H1 (cell line): ENCODE measurements around the gene GCH1. TPM values are rescaled to one million over a fixed set of nuclear protein-coding genes. Genes with fewer than 3 reads are reported as not detected.

Experiments used
- CTCF ChIA-PET: fragments of 300-600 bp; sonication (Branson Sonifier 250); formaldehyde crosslinking; loops from one replicate; lab custom pipeline; 2021; ENCODE audit not compliant: partially characterized antibody; lab: Charles Lee
- POLR2A ChIA-PET: fragments of 300-600 bp; sonication (Branson Sonifier 250); formaldehyde crosslinking; loops from one replicate; lab custom pipeline; 2021; ENCODE audit warnings: inconsistent platforms; ENCODE audit not compliant: partially characterized antibody; lab: Charles Lee
- DNase-seq, 2 experiments: peaks; one replicate each; pipeline versions ENCODE4 v3.0.0 to v3.0.0-alpha.2; 2010 to 2022; ENCODE audit warnings: low spot score in 2 of 2, low read depth in 1 of 2, mixed read lengths in 1 of 2
- FAIRE-seq: peaks from 2 replicates; lab custom pipeline; 2011; peaks lifted over from hg19 to GRCh38; lab: Jason Lieb, UNC
- H2AFZ ChIP-seq: 2 replicates; pipeline ENCODE4 v1.8.1; 2012; ENCODE audit warnings: low read length, inconsistent platforms
- H2AK5ac ChIP-seq: 2 replicates; pipeline ENCODE4 v1.6.1; 2013; ENCODE audit warnings: low read depth, low read length
- H2BK120ac ChIP-seq: replicated peaks from 2 replicates; pipeline ENCODE3; 2013; ENCODE audit warnings: low read depth, low read length, inconsistent platforms
- H2BK12ac ChIP-seq: 2 replicates; pipeline ENCODE4 v1.6.1; 2013; ENCODE audit warnings: low read depth, low read length
- H2BK15ac ChIP-seq: 2 replicates; pipeline ENCODE4 v1.6.1; 2013; ENCODE audit warnings: low read length
- H2BK20ac ChIP-seq: 2 replicates; pipeline ENCODE4 v1.6.1; 2013; ENCODE audit warnings: low read length
- H2BK5ac ChIP-seq: 2 replicates; pipeline ENCODE4 v1.6.1; 2013; ENCODE audit warnings: low read depth, low read length
- H3K14ac ChIP-seq: 2 replicates; pipeline ENCODE4 v1.6.1; 2013; ENCODE audit warnings: inconsistent platforms; ENCODE audit not compliant: insufficient read length
- H3K18ac ChIP-seq: 2 replicates; pipeline ENCODE4 v1.6.1; 2013; ENCODE audit warnings: low read length; ENCODE audit errors: extremely low read depth
- H3K23ac ChIP-seq: 2 replicates; pipeline ENCODE4 v1.6.1; 2013; ENCODE audit warnings: inconsistent platforms; ENCODE audit not compliant: insufficient read length
- H3K23me2 ChIP-seq: 2 replicates; pipeline ENCODE4 v1.6.1; 2013; ENCODE audit warnings: low read depth, low read length
- H3K27ac ChIP-seq: 2 replicates; pipeline ENCODE4 v1.6.1; 2011; ENCODE audit warnings: low read depth, low read length, inconsistent platforms
- H3K27me3 ChIP-seq, 4 experiments: replicated peaks in 1 of 4; 1 replicate in 1 of 4; 2 replicates in 3 of 4; pipeline versions ENCODE4 v1.6.1 to v1.8.1; 2011 to 2013; ENCODE audit warnings: low read length in 3 of 4, mild to moderate bottlenecking in 3 of 4, inconsistent platforms in 2 of 4, mixed read lengths in 2 of 4, moderate library complexity in 1 of 4; ENCODE audit not compliant: control insufficient read depth in 3 of 4, insufficient read depth in 3 of 4; ENCODE audit errors: extremely low read depth in 1 of 4
- H3K36me3 ChIP-seq, 4 experiments: 2 replicates each; pipeline versions ENCODE4 v1.6.1 to v1.8.1; 2011 to 2013; ENCODE audit warnings: mild to moderate bottlenecking in 4 of 4, low read length in 3 of 4, moderate library complexity in 2 of 4, control low read depth in 1 of 4, inconsistent platforms in 1 of 4; ENCODE audit not compliant: insufficient read depth in 4 of 4, control insufficient read depth in 2 of 4
- H3K4ac ChIP-seq: replicated peaks from 2 replicates; pipeline ENCODE3; 2013; ENCODE audit warnings: low read length, low read depth, mixed read lengths, inconsistent platforms; ENCODE audit not compliant: insufficient read length
- H3K4me1 ChIP-seq, 4 experiments: replicated peaks in 1 of 4; 1 replicate in 1 of 4; 2 replicates in 3 of 4; pipeline versions ENCODE4 v1.6.1 to v1.8.1; 2011 to 2013; ENCODE audit warnings: low read length in 3 of 4, inconsistent platforms in 2 of 4, mixed read lengths in 1 of 4; ENCODE audit not compliant: insufficient read depth in 4 of 4, control insufficient read depth in 3 of 4
- H3K4me2 ChIP-seq, 2 experiments: 2 replicates each; pipeline versions ENCODE4 v1.6.1 to v1.8.1; 2011 to 2013; ENCODE audit warnings: low read depth in 2 of 2, low read length in 2 of 2, control low read depth in 1 of 2, inconsistent platforms in 1 of 2, mild to moderate bottlenecking in 1 of 2; ENCODE audit not compliant: insufficient read depth in 1 of 2
- H3K4me3 ChIP-seq, 4 experiments: fragments of 200-600, 300-600 bp in 1 of 4; sonication (generic), shearing (Covaris generic), sonication (Bioruptor Twin) in 1 of 4; 2 replicates each; pipeline versions ENCODE4 v1.5.1 to v1.8.1; 2011 to 2016; ENCODE audit warnings: low read length in 4 of 4, low read depth in 3 of 4, control low read depth in 2 of 4, inconsistent platforms in 2 of 4, mild to moderate bottlenecking in 2 of 4, mixed read lengths in 1 of 4, moderate library complexity in 1 of 4; ENCODE audit not compliant: insufficient read depth in 2 of 4; ENCODE audit errors: extremely low read depth in 1 of 4
- H3K56ac ChIP-seq: replicated peaks from 2 replicates; pipeline ENCODE3; 2013; ENCODE audit warnings: low read depth, mild to moderate bottlenecking, mixed read lengths, low read length, inconsistent platforms; ENCODE audit not compliant: insufficient read length
- H3K79me1 ChIP-seq: 2 replicates; pipeline ENCODE4 v1.6.1; 2013; ENCODE audit warnings: low read depth, low read length, control low read depth
- H3K79me2 ChIP-seq, 2 experiments: 2 replicates each; pipeline versions ENCODE4 v1.6.1 to v1.8.1; 2012 to 2013; ENCODE audit warnings: low read length in 2 of 2, mild to moderate bottlenecking in 2 of 2, inconsistent platforms in 1 of 2; ENCODE audit not compliant: insufficient read depth in 2 of 2, control insufficient read depth in 1 of 2
- H3K9ac ChIP-seq, 4 experiments: replicated peaks in 1 of 4; 1 replicate in 1 of 4; 2 replicates in 3 of 4; pipeline versions ENCODE4 v1.6.1 to v1.8.1; 2011 to 2013; ENCODE audit warnings: low read depth in 3 of 4, low read length in 3 of 4, control low read depth in 2 of 4, mild to moderate bottlenecking in 2 of 4, moderate library complexity in 2 of 4, inconsistent platforms in 1 of 4; ENCODE audit errors: extremely low read depth in 1 of 4
- H3K9me3 ChIP-seq, 2 experiments: 2 replicates each; pipeline versions ENCODE4 v1.6.1 to v1.8.1; 2012 to 2013; ENCODE audit warnings: mild to moderate bottlenecking in 2 of 2, moderate library complexity in 2 of 2, control low read depth in 1 of 2, inconsistent platforms in 1 of 2, low read depth in 1 of 2, low read length in 1 of 2, mixed read lengths in 1 of 2; ENCODE audit not compliant: insufficient read depth in 2 of 2
- H4K20me1 ChIP-seq, 2 experiments: replicated peaks in 1 of 2; 2 replicates each; pipeline versions ENCODE3 to v1.8.1; 2011 to 2013; ENCODE audit warnings: inconsistent platforms in 2 of 2, low read length in 2 of 2, mild to moderate bottlenecking in 1 of 2; ENCODE audit not compliant: insufficient read depth in 2 of 2, control insufficient read depth in 1 of 2
- H4K5ac ChIP-seq: 2 replicates; pipeline ENCODE4 v1.6.1; 2013; ENCODE audit warnings: low read length, low read depth, mixed read lengths, inconsistent platforms; ENCODE audit not compliant: insufficient read length
- H4K8ac ChIP-seq: 2 replicates; pipeline ENCODE4 v1.8.0; 2013; ENCODE audit warnings: mild to moderate bottlenecking, moderate library complexity, low read length, inconsistent platforms; ENCODE audit not compliant: insufficient read depth; ENCODE audit errors: extremely low read depth
- H4K91ac ChIP-seq: replicated peaks from 2 replicates; pipeline ENCODE3; 2013; ENCODE audit warnings: low read length, mixed read lengths, inconsistent platforms; ENCODE audit not compliant: insufficient read length
- CTBP2 ChIP-seq: IDR thresholded peaks from 2 replicates; pipeline ENCODE4 v1.7.0; 2011; ENCODE audit warnings: borderline replicate concordance, mild to moderate bottlenecking, moderate library complexity, mixed read lengths, low read length; ENCODE audit not compliant: insufficient read depth, insufficient read length
- CTCF ChIP-seq, 3 experiments: IDR thresholded peaks; 1 replicate in 2 of 3; 2 replicates in 1 of 3; pipeline versions ENCODE4 v1.5.1 to v1.6.1; 2011; ENCODE audit warnings: low read length in 3 of 3, mild to moderate bottlenecking in 3 of 3, inconsistent platforms in 2 of 3, low read depth in 1 of 3, moderate library complexity in 1 of 3; ENCODE audit not compliant: insufficient read depth in 1 of 3; ENCODE audit errors: control extremely low read depth in 1 of 3
- E2F6 ChIP-seq: IDR thresholded peaks from 2 replicates; pipeline ENCODE4 v1.6.1; 2012; ENCODE audit warnings: inconsistent platforms
- EP300 ChIP-seq, 2 experiments: IDR thresholded peaks; 1 replicate in 1 of 2; 2 replicates in 1 of 2; pipeline ENCODE4 v1.6.1; 2011 to 2012; ENCODE audit warnings: low read depth in 2 of 2, low read length in 2 of 2, mild to moderate bottlenecking in 2 of 2, borderline replicate concordance in 1 of 2, inconsistent platforms in 1 of 2, moderate library complexity in 1 of 2
- JUN ChIP-seq: IDR thresholded peaks from 2 replicates; pipeline ENCODE4 v1.6.1; 2011; ENCODE audit warnings: low read depth, mild to moderate bottlenecking, improper control_type of control experiment, low read length
- MAFK ChIP-seq: IDR thresholded peaks from 2 replicates; pipeline ENCODE4 v1.6.1; 2012; ENCODE audit warnings: low read depth, mild to moderate bottlenecking, improper control_type of control experiment, low read length
- MAX ChIP-seq: IDR thresholded peaks from 2 replicates; pipeline ENCODE4 v1.6.1; 2012; ENCODE audit warnings: inconsistent platforms
- POLR2A ChIP-seq, 2 experiments: IDR thresholded peaks; 1 replicate in 1 of 2; 2 replicates in 1 of 2; pipeline ENCODE4 v1.6.1; 2011; ENCODE audit warnings: low read depth in 2 of 2, low read length in 2 of 2, mild to moderate bottlenecking in 2 of 2; ENCODE audit errors: control extremely low read depth in 1 of 2
- RAD21 ChIP-seq, 2 experiments: IDR thresholded peaks in 1 of 2; conservative IDR thresholded peaks in 1 of 2; 2 replicates each; pipeline ENCODE4 v1.6.1; 2011; ENCODE audit warnings: low read depth in 2 of 2, low read length in 2 of 2, improper control_type of control experiment in 1 of 2, inconsistent platforms in 1 of 2, mild to moderate bottlenecking in 1 of 2, moderate library complexity in 1 of 2
- SP1 ChIP-seq: IDR thresholded peaks from 2 replicates; pipeline ENCODE4 v1.6.1; 2011; ENCODE audit warnings: low read depth, low read length
- TBP ChIP-seq: IDR thresholded peaks from 2 replicates; pipeline ENCODE4 v1.6.1; 2011; ENCODE audit warnings: low read depth, low read length, improper control_type of control experiment
- WGBS, 2 experiments: shearing (Covaris generic) in 1 of 2; methylation state at CpG; one replicate each; pipeline versions ENCODE4 v1.1.6 to v1.1.7; 2013 to 2015; ENCODE audit warnings: low lambda C conversion rate in 2 of 2, mixed read lengths in 2 of 2, inconsistent platforms in 1 of 2, low coverage in 1 of 2, missing lambda C conversion rate in 1 of 2; ENCODE audit not compliant: insufficient replicate concordance in 2 of 2, insufficient coverage in 1 of 2, insufficient read length in 1 of 2; ENCODE audit errors: extremely low coverage in 1 of 2, missing lambda C conversion rate in 1 of 2; 5-methylcytosine and 5-hydroxymethylcytosine counted together
- polyA plus RNA-seq, 7 experiments: library from polyadenylated mRNA; depleted of rRNA in 3 of 7; stranded (reverse) in 5 of 7; unstranded in 2 of 7; fragments of >200 nt in 5 of 7; fragments of 200-250 nt in 2 of 7; gene quantifications; 1 replicate in 5 of 7; 2 replicates in 1 of 7; 4 replicates in 1 of 7; pipeline versions ENCODE4 v1.2.1 to v1.2.3, GENCODE V29; 2011 to 2013; ENCODE audit warnings: missing spikeins in 2 of 7, mixed read lengths in 2 of 7
- total RNA-seq: library from RNA; stranded (reverse); fragmentation: NEBNext Ultra II Directional; extraction: Animal tissue kit (Norgen Biotek cat#: 25700); gene quantifications from 2 replicates; pipeline ENCODE4 v1.2.1, GENCODE V29; 2021

The GCH1 gene
- total and polyA plus RNA-seq, 2 of the 8 experiments (the other 6 are each of a cell fraction or from before 2014, with no cell fraction given), result 7.3 to 7.9 TPM

- Histone ChIP-seq H3K36me3 (no peaks in the 10 kb centered on the region), H3K23me2 (no peaks in the 10 kb centered on the region; the same call in 1 of the 2 replicates), H3K18ac (no peak overlapping the region), H3K4me3 (no peak overlapping the region), H3K23ac (no peak overlapping the region), H3K9ac (no peak overlapping the region), H2BK5ac (no peak overlapping the region), H3K14ac (no peak overlapping the region), H3K9me3 (no peaks in the 10 kb centered on the region), H3K56ac (no peak overlapping the region), H2AK5ac (no peak overlapping the region), H4K20me1 (no peaks in the 10 kb centered on the region), H4K8ac (no peak overlapping the region), H3K4ac (no peak overlapping the region), H4K5ac (no peak overlapping the region), H2BK15ac (no peak overlapping the region), H3K27ac (no peak overlapping the region), H3K4me1 (no peaks in the 10 kb centered on the region), H3K79me2 (no peaks in the 10 kb centered on the region), H2AFZ (no peak overlapping the region), H2BK20ac (no peak overlapping the region), H2BK120ac (no peak overlapping the region), H2BK12ac (no peak overlapping the region), H3K4me2 (no peak overlapping the region), H3K27me3 (no peaks in the 10 kb centered on the region), H4K91ac (no peak overlapping the region), H3K79me1 (no peaks in the 10 kb centered on the region)
- no peak for DNase-seq
- POLR2A ChIA-PET, result no interaction called here
- CTCF ChIA-PET, result no interaction called here
- FAIRE-seq, result no peak
- WGBS, 2 experiments, result 86% methylated on average over 2 of the region's 2 CpGs; no CpG with 5 or more reads in 1 of the 2 experiments
- TF ChIP-seq MAFK, result no peak
- TF ChIP-seq JUN, result no peak
- TF ChIP-seq MAX, result no peak
- no peak for TF ChIP-seq POLR2A (IDR thresholded peaks at IDR 0.05; ENCODE audit: control extremely low read depth in 1 of 2, low read depth in 2 of 2, low read length in 2 of 2)
- TF ChIP-seq RAD21 (IDR thresholded peaks at IDR 0.05 in 1 of 2, conservative IDR thresholded peaks at IDR 0.05 in 1 of 2; ENCODE audit: low read depth in 2 of 2, low read length in 2 of 2), result no peak
- no peak for TF ChIP-seq EP300 (IDR thresholded peaks at IDR 0.05; ENCODE audit: borderline replicate concordance in 1 of 2, low read depth in 2 of 2, low read length in 2 of 2)
- no peak for TF ChIP-seq E2F6
- TF ChIP-seq CTBP2, result no peak
- no peak for TF ChIP-seq TBP
- TF ChIP-seq SP1, result no peak
- TF ChIP-seq CTCF (IDR thresholded peaks at IDR 0.05; ENCODE audit: control extremely low read depth in 1 of 3, insufficient read depth in 1 of 3, low read depth in 1 of 3, low read length in 3 of 3), result no peak
Measured at GRCh38 chr14:54836231-54836630, 66.4 kb downstream of the GCH1 start.
